Hepatocyte (in vitro differentiated cells): Measurements from ENCODE around the gene FREM3.

ENCODE experiments used
- EZH2 ChIP-seq: fragments of 200-600 bp; sonication (generic); IDR thresholded peaks from 2 replicates; pipeline ENCODE4 v1.6.1; 2016; ENCODE audit warnings: antibody characterized with exemption, mild to moderate bottlenecking, borderline replicate concordance
- EZH2phosphoT487 ChIP-seq: fragments of 200-600 bp; sonication (generic); IDR thresholded peaks from one replicate; pipeline ENCODE4 v1.6.1; 2018; ENCODE audit warnings: antibody characterized with exemption, mild to moderate bottlenecking, low read depth, moderate library complexity; ENCODE audit not compliant: unreplicated experiment, severe bottlenecking
- TF ChIP-seq, protein P1 (sequence below): fragments of 200-600 bp; sonication (generic); IDR thresholded peaks from 2 replicates; pipeline ENCODE4 v1.5.1; 2016; ENCODE audit warnings: antibody characterized with exemption, mild to moderate bottlenecking; ENCODE audit not compliant: poor library complexity

DNA sequence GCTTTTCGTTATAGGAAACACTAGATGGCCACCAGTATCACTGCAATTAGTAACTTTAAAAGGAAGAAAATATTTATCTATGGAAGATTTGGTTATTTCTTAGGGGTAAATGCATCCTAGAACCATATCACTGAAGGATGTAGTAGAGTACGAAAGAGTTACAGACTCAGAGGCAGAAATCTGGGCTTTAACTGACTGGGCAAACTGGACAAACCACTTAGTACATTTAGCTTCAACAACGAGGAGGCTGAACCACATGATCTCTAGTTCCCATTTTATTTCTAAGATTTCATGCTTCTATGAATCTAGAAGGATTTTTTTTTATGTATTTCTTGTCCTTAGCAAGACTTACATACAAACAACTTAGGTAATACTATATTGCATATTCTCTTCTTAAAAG is 94.0 kb downstream of the FREM3 start:
- TF ChIP-seq, protein P1, sequence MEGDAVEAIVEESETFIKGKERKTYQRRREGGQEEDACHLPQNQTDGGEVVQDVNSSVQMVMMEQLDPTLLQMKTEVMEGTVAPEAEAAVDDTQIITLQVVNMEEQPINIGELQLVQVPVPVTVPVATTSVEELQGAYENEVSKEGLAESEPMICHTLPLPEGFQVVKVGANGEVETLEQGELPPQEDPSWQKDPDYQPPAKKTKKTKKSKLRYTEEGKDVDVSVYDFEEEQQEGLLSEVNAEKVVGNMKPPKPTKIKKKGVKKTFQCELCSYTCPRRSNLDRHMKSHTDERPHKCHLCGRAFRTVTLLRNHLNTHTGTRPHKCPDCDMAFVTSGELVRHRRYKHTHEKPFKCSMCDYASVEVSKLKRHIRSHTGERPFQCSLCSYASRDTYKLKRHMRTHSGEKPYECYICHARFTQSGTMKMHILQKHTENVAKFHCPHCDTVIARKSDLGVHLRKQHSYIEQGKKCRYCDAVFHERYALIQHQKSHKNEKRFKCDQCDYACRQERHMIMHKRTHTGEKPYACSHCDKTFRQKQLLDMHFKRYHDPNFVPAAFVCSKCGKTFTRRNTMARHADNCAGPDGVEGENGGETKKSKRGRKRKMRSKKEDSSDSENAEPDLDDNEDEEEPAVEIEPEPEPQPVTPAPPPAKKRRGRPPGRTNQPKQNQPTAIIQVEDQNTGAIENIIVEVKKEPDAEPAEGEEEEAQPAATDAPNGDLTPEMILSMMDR, result no peak
- no peak for TF ChIP-seq EZH2
- TF ChIP-seq EZH2phosphoT487, result no peak
